Osteoblast (primary cell): ENCODE measurements around the gene MTOR. TPM values are rescaled to one million over a fixed set of nuclear protein-coding genes. Genes with fewer than 3 reads are reported as not detected.

Experiments used
- DNase-seq: peaks from one replicate; pipeline ENCODE4 v3.0.0; 2011; ENCODE audit warnings: low spot score, mixed read lengths; ENCODE audit not compliant: insufficient read length; ENCODE audit errors: missing footprints
- H2AFZ ChIP-seq: 2 replicates; pipeline ENCODE4 v1.6.0; 2011; ENCODE audit warnings: mild to moderate bottlenecking, low read length
- H3K27ac ChIP-seq: 2 replicates; pipeline ENCODE4 v1.5.1; 2011; ENCODE audit warnings: mild to moderate bottlenecking, low read depth, low read length, moderate library complexity
- H3K27me3 ChIP-seq: 2 replicates; pipeline ENCODE4 v1.6.0; 2012; ENCODE audit warnings: mild to moderate bottlenecking, control low read depth, inconsistent platforms, low read length, moderate library complexity; ENCODE audit not compliant: insufficient read depth
- H3K36me3 ChIP-seq: 2 replicates; pipeline ENCODE4 v1.5.1; 2011; ENCODE audit warnings: mild to moderate bottlenecking, low read length, control low read depth, moderate library complexity; ENCODE audit not compliant: insufficient read depth
- H3K4me1 ChIP-seq: 2 replicates; pipeline ENCODE4 v1.5.1; 2011; ENCODE audit warnings: mild to moderate bottlenecking, low read length, control low read depth, moderate library complexity; ENCODE audit not compliant: insufficient read depth
- H3K4me2 ChIP-seq: 2 replicates; pipeline ENCODE4 v1.6.0; 2011; ENCODE audit warnings: mild to moderate bottlenecking, low read length; ENCODE audit not compliant: insufficient read depth
- H3K4me3 ChIP-seq: fragments of 200-600 bp; sonication (generic); 3 replicates; pipeline ENCODE4 v1.5.1; 2012; ENCODE audit warnings: mild to moderate bottlenecking, low read length, inconsistent platforms; ENCODE audit not compliant: insufficient read depth
- H3K79me2 ChIP-seq: 2 replicates; pipeline ENCODE4 v1.6.0; 2012; ENCODE audit warnings: mild to moderate bottlenecking, low read length, control low read depth, inconsistent platforms; ENCODE audit not compliant: insufficient read depth
- H3K9me3 ChIP-seq: 2 replicates; pipeline ENCODE4 v1.5.1; 2011; ENCODE audit warnings: low read depth, low read length, control low read depth
- H4K20me1 ChIP-seq: 2 replicates; pipeline ENCODE4 v1.6.0; 2012; ENCODE audit warnings: mild to moderate bottlenecking, low read length, control low read depth; ENCODE audit not compliant: insufficient read depth
- total RNA-seq: library from RNA; depleted of rRNA; stranded (reverse); fragments of >200 nt; gene quantifications from 2 replicates; pipeline ENCODE4 v1.2.3, GENCODE V29; 2012
- TF ChIP-seq, protein P1 (sequence below): IDR thresholded peaks from 2 replicates; pipeline ENCODE4 v1.5.1; 2011; ENCODE audit warnings: mild to moderate bottlenecking, low read depth, low read length, moderate library complexity; ENCODE audit errors: extremely low read depth

Gene MTOR
- total RNA-seq, 1 donor: 34.0 TPM

DNA sequence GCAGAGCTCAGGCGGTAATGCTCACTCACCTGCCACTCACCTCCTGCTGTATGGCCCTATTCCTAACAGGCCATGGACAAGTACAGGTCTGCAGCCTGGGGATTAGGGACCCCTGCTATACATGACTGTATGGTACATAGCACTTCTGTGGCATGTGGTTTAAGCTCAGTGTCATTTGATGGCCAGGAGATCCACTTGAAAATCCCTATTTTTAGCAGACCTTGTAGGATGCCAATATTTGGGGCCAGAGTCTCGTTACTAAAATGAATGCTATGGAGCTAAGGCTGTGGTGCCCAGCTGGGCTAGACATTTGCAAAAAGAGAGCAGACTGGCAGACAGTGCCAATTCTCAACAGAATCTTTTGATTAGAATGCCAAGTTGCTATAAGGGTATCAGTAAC is 74.9 kb downstream of the MTOR start:
- H3K79me2 ChIP-seq: no peaks in the 10 kb centered on the region
- H3K4me3 ChIP-seq: no peak overlapping the region
- H2AFZ ChIP-seq: no peak overlapping the region
- DNase-seq: no peak
- H3K9me3 ChIP-seq: no peaks in the 10 kb centered on the region
- no peaks in the 10 kb centered on the region for H3K27me3 ChIP-seq
- H3K4me1 ChIP-seq: no peaks in the 10 kb centered on the region
- TF ChIP-seq, protein P1, sequence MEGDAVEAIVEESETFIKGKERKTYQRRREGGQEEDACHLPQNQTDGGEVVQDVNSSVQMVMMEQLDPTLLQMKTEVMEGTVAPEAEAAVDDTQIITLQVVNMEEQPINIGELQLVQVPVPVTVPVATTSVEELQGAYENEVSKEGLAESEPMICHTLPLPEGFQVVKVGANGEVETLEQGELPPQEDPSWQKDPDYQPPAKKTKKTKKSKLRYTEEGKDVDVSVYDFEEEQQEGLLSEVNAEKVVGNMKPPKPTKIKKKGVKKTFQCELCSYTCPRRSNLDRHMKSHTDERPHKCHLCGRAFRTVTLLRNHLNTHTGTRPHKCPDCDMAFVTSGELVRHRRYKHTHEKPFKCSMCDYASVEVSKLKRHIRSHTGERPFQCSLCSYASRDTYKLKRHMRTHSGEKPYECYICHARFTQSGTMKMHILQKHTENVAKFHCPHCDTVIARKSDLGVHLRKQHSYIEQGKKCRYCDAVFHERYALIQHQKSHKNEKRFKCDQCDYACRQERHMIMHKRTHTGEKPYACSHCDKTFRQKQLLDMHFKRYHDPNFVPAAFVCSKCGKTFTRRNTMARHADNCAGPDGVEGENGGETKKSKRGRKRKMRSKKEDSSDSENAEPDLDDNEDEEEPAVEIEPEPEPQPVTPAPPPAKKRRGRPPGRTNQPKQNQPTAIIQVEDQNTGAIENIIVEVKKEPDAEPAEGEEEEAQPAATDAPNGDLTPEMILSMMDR: no peak
- H3K27ac ChIP-seq: no peak overlapping the region
- no peaks in the 10 kb centered on the region for H4K20me1 ChIP-seq
- no peak overlapping the region for H3K4me2 ChIP-seq
- peaks cover 6% of the 10 kb centered on the region for H3K36me3 ChIP-seq

- no peak for DNase-seq
- Histone ChIP-seq H3K36me3 (peaks cover 6% of the 10 kb centered on the region), H2AFZ (no peak overlapping the region), H3K27ac (no peak overlapping the region), H4K20me1 (no peaks in the 10 kb centered on the region), H3K4me3 (no peak overlapping the region), H3K79me2 (no peaks in the 10 kb centered on the region), H3K4me1 (no peaks in the 10 kb centered on the region), H3K4me2 (no peak overlapping the region), H3K9me3 (no peaks in the 10 kb centered on the region), H3K27me3 (no peaks in the 10 kb centered on the region)
- TF ChIP-seq, protein P1: no peak
Observed at GRCh38 chr1:11187000-11187399, 75.4 kb downstream of the MTOR start.

GRCh38 chr1:11184973-11185372 is 77.4 kb downstream of the MTOR start:
- peaks cover 2% of the 10 kb centered on the region for H3K36me3 ChIP-seq
- TF ChIP-seq, protein P1: no peak
- peaks cover 9% of the 10 kb centered on the region for H3K4me1 ChIP-seq
- H3K4me2 ChIP-seq: no peak overlapping the region
- H3K9me3 ChIP-seq: no peaks in the 10 kb centered on the region
- no peaks in the 10 kb centered on the region for H3K79me2 ChIP-seq
- no peak overlapping the region for H3K27ac ChIP-seq
- no peak overlapping the region for H3K4me3 ChIP-seq
- H4K20me1 ChIP-seq: peaks cover 3% of the 10 kb centered on the region
- H3K27me3 ChIP-seq: no peaks in the 10 kb centered on the region
- no peak overlapping the region for H2AFZ ChIP-seq
- no peak for DNase-seq

- no peak overlapping the region for H3K27ac ChIP-seq
- TF ChIP-seq, protein P1: no peak
- H3K36me3 ChIP-seq: no peaks in the 10 kb centered on the region
- DNase-seq: no peak
- H2AFZ ChIP-seq: no peak overlapping the region
- H3K9me3 ChIP-seq: no peaks in the 10 kb centered on the region
- H3K4me2 ChIP-seq: no peak overlapping the region
- no peak overlapping the region for H3K4me3 ChIP-seq
- no peaks in the 10 kb centered on the region for H3K27me3 ChIP-seq
- H3K4me1 ChIP-seq: peaks cover 30% of the 10 kb centered on the region
- H3K79me2 ChIP-seq: no peaks in the 10 kb centered on the region
- peaks cover 6% of the 10 kb centered on the region for H4K20me1 ChIP-seq
Observed at GRCh38 chr1:11182884-11183283, 79.5 kb downstream of the MTOR start.
